GM23248 (cell line): ENCODE data around the gene TEN1. TPM values are rescaled to one million over a fixed set of nuclear protein-coding genes. Genes with fewer than 3 reads are reported as not detected.

Experiments
- DNase-seq: peaks from one replicate; pipeline ENCODE4 v3.0.0-alpha.2; 2015
- H2AFZ ChIP-seq: fragments of 200-600 bp; sonication (generic); 2 replicates; pipeline ENCODE4 v1.6.1; 2016; ENCODE audit warnings: antibody characterized with exemption
- H3F3A ChIP-seq: fragments of 200-600 bp; sonication (generic); 2 replicates; pipeline ENCODE4 v1.6.1; 2016; ENCODE audit warnings: mild to moderate bottlenecking, antibody characterized with exemption, mixed run types; ENCODE audit not compliant: insufficient read depth
- H3K27ac ChIP-seq: fragments of 200-600 bp; sonication (generic); 2 replicates; pipeline ENCODE4 v1.5.1; 2016; ENCODE audit warnings: mild to moderate bottlenecking
- H3K27me3 ChIP-seq: fragments of 200-600 bp; sonication (generic); replicated peaks from 2 replicates; pipeline ENCODE4 v1.6.1; 2016; ENCODE audit warnings: mild to moderate bottlenecking; ENCODE audit not compliant: insufficient read depth
- H3K36me3 ChIP-seq: fragments of 200-600 bp; sonication (generic); 2 replicates; pipeline ENCODE4 v1.6.1; 2016; ENCODE audit warnings: low read depth, mild to moderate bottlenecking
- H3K4me1 ChIP-seq: fragments of 200-600 bp; sonication (generic); 2 replicates; pipeline ENCODE4 v1.6.1; 2016; ENCODE audit warnings: mild to moderate bottlenecking; ENCODE audit not compliant: insufficient read depth
- H3K4me2 ChIP-seq: fragments of 200-600 bp; sonication (generic); one replicate; pipeline ENCODE4 v1.6.1; 2016; ENCODE audit warnings: mild to moderate bottlenecking; ENCODE audit not compliant: unreplicated experiment
- H3K4me3 ChIP-seq: fragments of 200-600 bp; sonication (generic); 2 replicates; pipeline ENCODE4 v1.5.1; 2016; ENCODE audit warnings: mild to moderate bottlenecking
- H3K79me2 ChIP-seq: fragments of 200-600 bp; sonication (generic); 2 replicates; pipeline ENCODE4 v1.6.1; 2016; ENCODE audit warnings: mild to moderate bottlenecking; ENCODE audit not compliant: insufficient read depth
- H3K9ac ChIP-seq: fragments of 200-600 bp; sonication (generic); 2 replicates; pipeline ENCODE4 v1.6.1; 2016; ENCODE audit warnings: mild to moderate bottlenecking
- H3K9me2 ChIP-seq: fragments of 200-600 bp; sonication (generic); 2 replicates; pipeline ENCODE4 v1.6.1; 2016; ENCODE audit warnings: mixed run types, mild to moderate bottlenecking, moderate library complexity; ENCODE audit not compliant: insufficient read depth
- H3K9me3 ChIP-seq: fragments of 200-600 bp; sonication (generic); one replicate; pipeline ENCODE4 v1.6.1; 2017; ENCODE audit warnings: low read depth
- H4K20me1 ChIP-seq: fragments of 200-600 bp; sonication (generic); 2 replicates; pipeline ENCODE4 v1.6.0; 2016; ENCODE audit not compliant: insufficient read depth
- EZH2 ChIP-seq: fragments of 200-600 bp; sonication (generic); IDR thresholded peaks from 2 replicates; pipeline ENCODE4 v1.6.1; 2018; ENCODE audit warnings: antibody characterized with exemption, mild to moderate bottlenecking; ENCODE audit not compliant: insufficient read depth, poor library complexity, severe bottlenecking
- EZH2phosphoT487 ChIP-seq: fragments of 200-600 bp; sonication (generic); IDR thresholded peaks from 2 replicates; pipeline ENCODE4 v1.6.1; 2018; ENCODE audit warnings: antibody characterized with exemption, moderate library complexity, mild to moderate bottlenecking, low read depth; ENCODE audit not compliant: insufficient read depth
- WGBS, 2 experiments: methylation state at CpG; one replicate each; pipeline ENCODE4 v1.1.6; 2015 to 2017; ENCODE audit warnings: low lambda C conversion rate in 2 of 2, low coverage in 1 of 2; ENCODE audit errors: missing lambda C conversion rate in 2 of 2; 5-methylcytosine and 5-hydroxymethylcytosine counted together
- in situ Hi-C: fragments of 300-500 bp; cut with MboI; formaldehyde crosslinking; loops from 2 replicates; pipeline ENCODE4 v1.15.0; 2020
- polyA plus RNA-seq: library from polyadenylated mRNA; unstranded; fragments of >200 nt; fragmentation: Nextera tagmentation; extraction: Ambion mirVana; gene quantifications from 2 replicates; pipeline ENCODE4 v1.2.1, GENCODE V29; 2016
- total RNA-seq: library from RNA; depleted of rRNA; stranded (reverse); fragments of >200 nt; shearing (Covaris generic); gene quantifications from 2 replicates; pipeline ENCODE4 v1.2.3, GENCODE V29; 2014

The TEN1 gene
- total and polyA plus RNA-seq, 2 experiments from 2014 or later = 19.5 to 21.2 TPM

- no peak for DNase-seq
- Histone ChIP-seq H3K27me3 (no peaks in the 10 kb centered on the region), H3K4me3 (no peak overlapping the region), H3F3A (peaks cover 21% of the 10 kb centered on the region; the same call in 1 of the 2 replicates), H3K4me2 (no peak overlapping the region), H3K9me2 (no peaks in the 10 kb centered on the region), H3K27ac (no peak overlapping the region), H3K9ac (no peak overlapping the region), H4K20me1 (no peaks in the 10 kb centered on the region), H2AFZ (no peak overlapping the region), H3K9me3 (no peaks in the 10 kb centered on the region), H3K79me2 (no peaks in the 10 kb centered on the region), H3K36me3 (no peaks in the 10 kb centered on the region), H3K4me1 (peaks cover 15% of the 10 kb centered on the region)
- in situ Hi-C loops = loop anchor here (10.0 kb wide), 1 partner anchor 220 kb away; a partner anchor contains a TSS
- TF ChIP-seq EZH2 = no peak
- no peak for TF ChIP-seq EZH2phosphoT487
- WGBS, 2 experiments = 90% methylated on average over 5 of the region's 5 CpGs
These were observed 15.8 kb downstream of the TEN1 start for GRCh38 chr17:75994802-75995370.

- no peak for TF ChIP-seq EZH2
- DNase-seq = no peak
- H3K4me3 ChIP-seq = no peak overlapping the region
- no peak overlapping the region for H3K4me2 ChIP-seq
- H3K9me3 ChIP-seq = no peaks in the 10 kb centered on the region
- in situ Hi-C loops = loop anchor here (10.0 kb wide), 1 partner anchor 221 kb away; a partner anchor contains a TSS
- H2AFZ ChIP-seq = no peak overlapping the region
- no peaks in the 10 kb centered on the region for H3K9me2 ChIP-seq
- no peak overlapping the region for H3K27ac ChIP-seq
- WGBS, 2 experiments = 96% methylated on average over 7 of the region's 7 CpGs
- H3F3A ChIP-seq = peaks cover 21% of the 10 kb centered on the region; the same call in 1 of the 2 replicates
- H3K9ac ChIP-seq = no peak overlapping the region
- no peaks in the 10 kb centered on the region for H3K27me3 ChIP-seq
- H3K4me1 ChIP-seq = peaks cover 15% of the 10 kb centered on the region
- no peaks in the 10 kb centered on the region for H3K36me3 ChIP-seq
- no peaks in the 10 kb centered on the region for H3K79me2 ChIP-seq
- H4K20me1 ChIP-seq = no peaks in the 10 kb centered on the region
These were observed 16.4 kb downstream of the TEN1 start for GRCh38 chr17:75995385-75995925.

GRCh38 chr17:75996665-75997590, 17.9 kb downstream of the TEN1 start:
- H2AFZ ChIP-seq = peak overlapping the region; percentile 58; the same call in 1 of the 2 replicates

GRCh38 chr17:75998327-75998795, 19.3 kb downstream of the TEN1 start:
- no peak overlapping the region for H3K9ac ChIP-seq
- no peak overlapping the region for H3K27ac ChIP-seq
- H3K36me3 ChIP-seq = no peaks in the 10 kb centered on the region
- no peak overlapping the region for H2AFZ ChIP-seq
- H4K20me1 ChIP-seq = no peaks in the 10 kb centered on the region
- no peak overlapping the region for H3K4me3 ChIP-seq
- H3K9me2 ChIP-seq = no peaks in the 10 kb centered on the region
- no peaks in the 10 kb centered on the region for H3K27me3 ChIP-seq
- no peak for DNase-seq
- no peak for TF ChIP-seq EZH2
- no peak for TF ChIP-seq EZH2phosphoT487
- H3K4me2 ChIP-seq = no peak overlapping the region
- 98% methylated on average over 9 of the region's 9 CpGs for WGBS, 2 experiments
- no peaks in the 10 kb centered on the region for H3K9me3 ChIP-seq
- H3K79me2 ChIP-seq = no peaks in the 10 kb centered on the region
- in situ Hi-C loops = loop anchor here (10.0 kb wide), 1 partner anchor 224 kb away; a partner anchor contains a TSS
- peaks cover 15% of the 10 kb centered on the region for H3K4me1 ChIP-seq
- H3F3A ChIP-seq = peaks cover 21% of the 10 kb centered on the region; the same call in 1 of the 2 replicates

More at GRCh38 chr17:75996665-75997590, 17.9 kb downstream of the TEN1 start:
- Histone ChIP-seq H3F3A (peaks cover 21% of the 10 kb centered on the region; the same call in 1 of the 2 replicates), H3K4me2 (peak overlapping the region; percentile 69), H3K9me2 (no peaks in the 10 kb centered on the region), H3K4me3 (no peak overlapping the region), H3K36me3 (no peaks in the 10 kb centered on the region), H3K9ac (peak overlapping the region; percentile 38; the same call in 1 of the 2 replicates), H3K9me3 (no peaks in the 10 kb centered on the region), H3K79me2 (no peaks in the 10 kb centered on the region), H4K20me1 (no peaks in the 10 kb centered on the region), H3K27me3 (no peaks in the 10 kb centered on the region), H3K27ac (peak overlapping the region; percentile 39), H3K4me1 (peaks cover 15% of the 10 kb centered on the region)
- in situ Hi-C loops = loop anchor here (10.0 kb wide), 1 partner anchor 222 kb away; a partner anchor contains a TSS
- TF ChIP-seq EZH2phosphoT487 (no peak), EZH2 (no peak)
- peak; percentile 82 for DNase-seq
- WGBS, 2 experiments = 34 to 35% methylated on average over 18 of the region's 18 CpGs
